GM13976 (cell line): ENCODE measurements around the gene SCAP.

Experiments
- DNase-seq: peaks from one replicate; pipeline ENCODE4 v3.0.0; 2012; ENCODE audit warnings: low spot score
- CTCF ChIP-seq: IDR thresholded peaks from 2 replicates; pipeline ENCODE4 v1.5.1; 2012; ENCODE audit warnings: borderline replicate concordance, mild to moderate bottlenecking; ENCODE audit not compliant: insufficient read depth; ENCODE audit errors: extremely low read depth, missing control alignments, control extremely low read depth
- in situ Hi-C: fragments of 300-500 bp; cut with MboI; formaldehyde crosslinking; loops from one replicate; pipeline ENCODE4 v1.12.0; 2022; ENCODE audit warnings: low sequenced_read_pairs, mixed read lengths, inconsistent platforms; ENCODE audit not compliant: unreplicated experiment

SCAP gene

GRCh38 chr3:47365213-47366153 is 110.3 kb downstream of the SCAP start:
- no peak for TF ChIP-seq CTCF
- no peak for DNase-seq
- in situ Hi-C loops: loop anchor here (25.0 kb wide), 3 partner anchors 353 to 653 kb away; partner anchors contain the start of genes PRSS50 and TMIE
